HG02798 (cell line): ENCODE results near the gene MED14.
A peak's percentile ranks its signal among the peaks of the same experiment; 100 is the strongest.
"Not testable (repeated sequence)": the region's sequence is repeated elsewhere in the genome, so short reads cannot be mapped to it uniquely, and the experiment has no call there.

Experiments used
- ATAC-seq: cut with Tn5 transposase; IDR thresholded peaks from one replicate; pipeline ENCODE4 v1.9.1; 2021; ENCODE audit warnings: mild to moderate bottlenecking; ENCODE audit not compliant: unreplicated experiment, poor library complexity

MED14 gene

DNA sequence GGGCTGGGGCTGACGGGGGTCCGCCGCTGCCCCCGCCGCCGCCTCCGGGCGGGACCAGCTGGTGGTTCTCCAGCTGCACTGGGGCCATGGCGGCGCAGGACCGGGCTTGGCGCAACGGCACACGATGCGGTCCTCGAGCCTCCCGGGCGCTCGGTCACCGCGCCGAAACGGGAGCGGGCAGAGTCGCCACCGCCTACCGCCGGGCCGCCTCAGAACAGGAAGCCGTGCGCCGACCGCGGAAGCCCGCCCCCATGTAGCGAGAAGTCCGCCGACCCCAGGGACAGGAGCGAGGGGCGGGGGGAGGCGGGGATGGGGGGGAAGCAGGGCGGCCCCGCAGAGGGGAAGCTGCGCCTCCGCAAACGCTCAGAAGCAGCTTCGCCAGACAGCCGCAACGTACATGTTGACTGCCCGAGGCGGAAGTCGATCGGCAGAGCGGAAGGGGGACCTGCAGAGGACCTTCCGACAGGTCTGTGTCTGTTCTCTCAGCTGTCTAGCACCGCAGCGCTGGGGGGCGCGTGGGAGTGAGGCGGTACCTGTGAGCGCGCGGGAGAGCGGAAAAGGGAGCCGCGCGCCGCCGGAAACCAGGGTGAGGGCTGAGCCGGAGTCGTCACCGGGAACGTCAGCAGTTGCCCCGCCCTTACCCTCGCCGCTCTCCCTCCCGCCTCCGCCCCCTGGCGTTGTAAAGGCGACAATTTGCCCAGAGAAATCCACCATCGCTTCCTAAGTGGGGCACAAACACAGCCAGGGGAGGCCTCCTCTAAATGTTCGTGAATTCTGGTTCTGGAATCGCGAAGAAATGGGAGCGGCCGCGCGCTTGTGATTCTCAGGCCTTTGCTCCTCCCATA is at the start of gene MED14:
Gene MED14 (minus strand): TSS at position 218 of the 845 bp plus-strand sequence. CDS start 130 bp downstream, at position 88.
- peak; percentile 92 for ATAC-seq

DNA sequence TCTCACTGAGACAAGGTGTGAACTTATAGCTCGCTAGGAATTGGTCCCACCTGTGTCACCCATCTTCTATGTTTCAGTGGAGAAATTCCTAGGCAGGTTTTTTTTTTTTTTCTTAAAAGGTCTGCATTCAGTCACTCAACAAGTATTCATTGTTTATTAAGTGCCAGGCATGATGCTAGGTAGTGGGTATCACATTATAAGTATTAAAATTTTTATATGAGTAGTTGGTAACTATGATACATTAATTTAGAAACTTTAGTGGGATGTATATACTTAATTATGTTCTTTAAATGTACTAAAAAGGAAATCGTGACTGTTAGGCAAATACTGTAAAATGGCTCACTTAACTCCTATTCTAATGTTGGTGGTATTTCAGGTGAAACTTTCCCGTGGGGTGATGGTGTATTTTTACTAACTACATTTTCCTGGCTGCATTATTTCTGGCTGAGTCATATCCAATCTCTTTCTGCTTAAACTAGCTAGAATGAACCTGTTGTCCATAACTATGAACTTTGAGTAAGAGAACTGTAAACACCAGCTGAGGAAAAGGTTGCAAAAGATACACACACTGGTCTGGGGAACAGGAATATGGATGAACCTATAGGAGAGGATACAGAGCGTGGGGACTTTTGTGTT is 49.3 kb upstream of the MED14 start:
- ATAC-seq = no peak

DNA sequence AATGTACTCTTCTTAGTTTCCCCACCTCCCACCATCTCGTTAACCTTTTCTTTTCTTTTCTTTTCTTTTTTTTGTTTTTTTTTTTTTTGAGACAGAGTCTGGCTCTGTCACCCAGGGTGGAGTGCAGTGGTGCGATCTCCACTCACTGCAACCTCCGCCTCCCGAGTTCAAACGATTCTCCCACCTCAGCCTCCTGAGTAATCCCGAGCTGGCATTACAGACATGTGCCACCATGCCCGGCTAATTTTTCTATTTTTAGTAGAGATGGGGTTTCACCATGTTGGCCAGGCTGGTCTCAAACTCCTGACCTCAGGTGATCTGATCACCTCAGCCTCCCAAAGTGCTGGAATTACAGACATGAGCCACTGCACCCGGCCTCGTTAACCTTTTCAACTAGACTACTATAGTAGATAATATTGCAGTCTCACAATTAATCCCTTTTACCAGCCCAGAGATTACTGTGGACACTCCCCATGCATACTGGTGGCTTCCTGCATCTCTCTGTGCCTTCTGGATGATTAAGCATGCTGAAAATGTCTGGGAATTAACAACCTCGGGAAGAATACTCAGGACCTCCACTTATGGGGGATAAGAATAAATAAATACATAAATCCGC is 47.4 kb upstream of the MED14 start:
- not testable (repeated sequence) for ATAC-seq

DNA sequence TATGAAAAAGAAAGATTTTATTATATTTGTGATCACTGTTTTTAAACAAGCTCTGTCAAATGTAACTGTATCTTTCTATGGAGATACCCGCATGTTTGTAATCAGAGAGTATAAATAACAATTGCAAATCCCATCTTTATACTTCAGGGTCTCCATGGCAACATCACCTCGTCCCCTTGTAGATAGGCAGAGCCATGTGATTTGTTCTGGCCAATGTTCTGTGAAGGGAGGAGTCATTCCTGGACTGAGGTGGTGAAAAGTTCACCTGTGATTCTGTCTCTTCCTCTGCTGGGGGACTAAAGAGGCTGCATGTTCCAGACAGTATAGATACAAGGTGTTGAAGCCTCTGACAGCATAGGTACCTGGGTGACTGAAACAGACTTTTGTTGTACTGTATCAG is 45.6 kb upstream of the MED14 start:
- no peak for ATAC-seq

DNA sequence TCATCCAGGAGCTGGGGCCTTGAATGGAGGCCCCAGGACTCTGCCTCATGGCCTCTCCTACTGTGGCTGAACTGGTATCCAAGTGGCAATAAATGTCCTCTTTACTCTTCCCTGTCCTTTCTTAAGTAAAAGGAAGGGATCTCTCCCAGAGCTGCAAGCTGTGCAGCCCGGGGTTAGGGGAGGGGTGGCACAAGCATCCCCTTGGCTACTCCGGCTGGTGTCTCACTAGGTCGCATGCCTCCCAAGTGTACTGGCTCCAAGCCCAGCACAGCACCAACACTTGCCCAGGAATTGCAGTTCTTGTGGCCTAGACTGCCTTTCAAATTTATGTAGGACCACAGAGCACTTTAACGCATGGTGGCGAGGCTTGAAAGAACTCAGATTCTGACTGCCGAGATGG is 44.7 kb upstream of the MED14 start:
- ATAC-seq = no peak

DNA sequence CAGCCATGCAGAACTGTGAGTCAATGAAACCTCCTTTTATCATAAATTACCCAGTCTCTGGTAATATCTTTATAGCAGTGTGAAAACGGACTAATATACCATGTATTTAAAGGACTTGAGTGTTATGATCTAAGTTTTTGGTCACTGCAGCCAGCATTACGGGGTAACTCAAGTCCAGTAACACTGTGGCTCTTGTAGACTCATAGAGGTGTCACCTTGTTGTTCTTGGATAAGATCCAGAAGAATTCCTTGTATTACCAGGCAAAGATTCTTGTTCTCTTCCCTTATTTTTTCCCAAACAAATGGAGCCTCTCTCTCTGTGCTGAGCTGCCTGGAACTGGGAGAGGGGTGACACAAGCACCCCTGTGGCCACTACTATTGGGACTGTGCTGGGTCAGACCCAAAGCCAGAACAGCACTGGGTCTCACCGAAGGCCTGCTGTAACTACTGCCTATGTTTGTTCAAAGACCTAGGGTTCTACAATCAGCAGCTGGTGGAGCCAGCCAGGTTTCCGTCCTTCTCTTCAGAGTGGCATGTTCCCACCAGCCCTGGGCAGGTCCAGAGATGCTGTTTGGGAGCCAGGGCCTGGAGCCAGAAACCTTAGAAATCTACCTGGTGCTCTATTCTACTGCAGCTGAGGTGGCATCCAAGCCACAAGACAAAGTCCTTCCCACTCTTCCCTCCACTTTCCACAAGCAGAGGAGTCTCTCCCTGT is 43.7 kb upstream of the MED14 start:
- no peak for ATAC-seq

DNA sequence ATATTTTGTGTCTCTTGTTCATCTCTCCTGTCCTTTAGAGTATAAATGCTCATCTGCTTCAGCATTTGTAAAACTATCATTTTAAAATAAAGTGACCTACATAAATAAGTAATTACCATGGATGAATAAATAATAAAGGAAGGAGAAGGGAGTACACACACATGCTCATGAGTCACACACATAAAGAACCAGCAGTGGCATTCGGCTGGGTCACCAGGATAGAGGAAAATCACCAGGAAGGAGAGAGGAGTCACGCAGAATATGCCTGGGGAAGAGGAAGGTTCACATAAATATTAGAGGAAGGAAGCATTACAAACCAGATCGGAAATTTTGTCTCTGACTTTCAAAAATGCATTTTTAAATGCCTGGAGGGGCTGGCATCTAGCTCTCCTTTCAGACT is 38.5 kb upstream of the MED14 start:
- no peak for ATAC-seq

DNA sequence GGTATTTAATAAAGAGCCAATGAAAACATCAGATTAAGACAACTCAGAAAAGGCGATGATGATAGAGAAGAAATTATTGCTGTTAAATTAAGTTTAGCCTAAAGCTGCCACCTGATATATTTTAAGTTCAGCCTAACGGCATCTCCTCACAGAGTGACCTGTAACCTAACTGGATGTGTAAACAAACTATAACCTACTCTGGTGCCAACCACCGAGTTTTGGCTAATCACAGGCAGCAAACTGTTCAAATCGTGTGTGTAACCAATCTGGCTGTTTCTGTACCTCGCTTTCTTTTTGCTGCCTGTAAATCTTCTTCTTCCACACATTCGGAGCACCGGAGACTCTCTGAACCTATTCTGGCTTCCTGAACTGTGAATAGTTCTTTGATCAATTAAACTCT is 37.8 kb upstream of the MED14 start:
- no peak for ATAC-seq

DNA sequence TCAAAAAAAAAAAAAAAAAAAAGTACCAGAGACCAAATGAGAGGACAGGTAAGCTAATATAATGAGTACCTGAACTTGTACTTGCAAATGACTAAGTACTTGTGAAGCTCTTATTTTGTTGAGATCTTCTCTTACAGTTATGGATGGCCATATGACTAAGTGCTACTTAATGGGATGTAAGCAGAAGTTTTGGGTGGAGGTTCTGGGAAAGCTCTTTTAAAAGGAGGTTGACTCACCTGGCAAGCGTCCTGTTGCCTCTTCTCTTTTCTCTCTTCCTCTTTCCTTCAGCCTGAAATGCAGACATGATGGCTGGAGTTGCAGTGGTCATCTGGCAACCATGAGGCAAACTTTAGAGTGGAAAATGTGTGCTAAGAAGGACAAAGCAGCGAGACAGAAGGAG is 36.9 kb upstream of the MED14 start:
- no peak for ATAC-seq

DNA sequence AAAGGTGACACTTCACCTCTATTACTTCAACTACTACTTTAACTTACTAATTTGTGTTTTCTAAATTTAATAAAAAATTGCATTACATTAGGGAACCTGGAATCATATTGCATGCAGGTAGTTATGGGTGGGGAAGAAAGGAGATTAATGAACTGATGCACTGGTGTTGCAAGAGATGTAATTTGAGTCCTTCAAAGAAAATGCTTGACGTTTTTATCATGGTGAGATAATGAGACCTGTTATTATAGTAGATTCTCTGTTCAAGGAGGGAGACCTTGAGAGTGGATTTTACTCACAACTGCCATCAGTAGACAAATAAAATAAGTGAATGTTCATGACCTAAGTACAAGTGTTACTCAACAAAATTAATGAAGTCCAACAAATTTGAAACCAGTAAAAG is 26.4 kb upstream of the MED14 start:
- no peak for ATAC-seq

DNA sequence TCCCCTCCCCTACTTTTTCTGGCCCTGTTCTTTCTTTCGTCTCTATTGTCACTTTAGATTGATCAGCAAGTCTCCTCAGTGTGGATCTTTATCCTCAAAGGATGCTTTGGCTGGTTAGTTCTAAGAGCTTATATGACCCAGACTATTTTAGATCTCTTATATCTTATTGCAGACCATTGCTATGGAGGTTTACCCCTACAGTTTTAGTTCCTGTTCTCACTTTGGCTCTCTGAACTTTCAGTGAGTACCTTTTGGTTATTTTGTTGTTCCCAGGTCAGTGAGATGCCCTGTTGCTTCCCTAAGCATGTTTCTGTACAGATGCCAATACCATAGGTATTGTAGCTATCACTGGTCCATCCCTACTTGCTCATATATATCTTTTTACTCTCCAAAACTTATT is 24.0 kb upstream of the MED14 start:
- no peak for ATAC-seq

DNA sequence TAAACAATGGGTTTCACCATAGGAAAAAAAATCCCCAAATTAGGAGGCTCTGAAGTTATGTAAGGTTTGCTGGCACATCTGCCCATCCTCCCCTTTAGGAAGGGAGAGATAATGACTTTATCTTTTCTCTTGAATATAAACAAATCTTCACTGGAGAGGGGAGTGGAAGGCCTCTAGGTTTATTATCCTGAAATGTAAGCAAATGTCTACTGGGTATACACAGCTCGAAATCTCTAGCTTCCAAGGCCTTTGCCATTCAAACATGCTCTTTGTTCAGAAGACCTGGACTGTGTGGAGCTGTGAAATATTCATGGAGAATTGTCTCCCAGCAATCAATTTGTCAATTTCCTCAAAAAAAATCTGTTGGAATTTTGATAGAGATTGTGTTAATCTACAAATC is 21.7 kb upstream of the MED14 start:
- ATAC-seq = no peak

DNA sequence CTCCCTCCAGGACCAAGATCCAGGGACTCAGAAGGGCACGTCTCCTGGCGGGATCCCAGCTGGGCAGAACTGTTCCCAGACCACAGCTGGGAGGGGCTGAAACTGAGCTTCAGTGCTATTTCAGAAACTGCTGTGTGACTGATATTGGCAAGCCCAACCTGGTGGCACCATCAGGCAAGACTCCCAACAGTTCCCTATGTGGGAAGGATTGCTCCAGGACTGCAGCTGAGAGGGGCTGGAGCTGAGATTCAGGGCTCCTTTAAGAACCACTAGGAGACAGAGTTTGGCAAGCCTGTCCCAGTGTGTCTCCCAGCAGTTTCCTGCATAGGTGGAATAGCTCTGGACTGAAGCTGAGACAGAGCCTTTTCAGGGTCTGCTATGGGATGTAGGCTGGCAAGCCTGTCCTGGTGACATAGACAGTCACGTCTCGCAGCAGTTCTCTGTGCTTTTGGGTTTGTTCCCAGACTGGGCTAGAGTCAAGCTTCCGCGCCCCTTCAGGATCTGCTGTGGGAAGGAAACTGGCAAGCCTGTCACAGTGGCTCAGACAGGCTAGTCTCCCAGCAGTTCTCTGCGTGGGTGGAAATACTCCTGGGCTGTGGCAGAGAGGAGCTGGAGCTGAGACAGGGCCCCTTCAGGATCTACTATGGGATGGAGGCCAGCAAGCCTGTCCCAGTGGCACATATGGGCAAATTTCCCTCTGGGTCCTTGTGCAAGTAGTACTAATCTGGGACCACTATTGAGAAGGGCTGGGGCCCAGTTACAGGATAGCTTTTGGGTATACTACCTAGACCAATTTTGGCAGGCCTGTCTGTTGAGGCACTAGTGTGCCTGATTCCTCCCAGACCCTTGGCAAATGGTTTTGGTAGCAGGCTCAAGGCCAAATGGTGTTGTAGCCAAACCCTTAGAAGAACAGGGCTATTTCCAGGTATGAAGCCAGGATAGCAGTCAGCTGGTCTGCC is 20.2 kb upstream of the MED14 start:
- no peak for ATAC-seq

DNA sequence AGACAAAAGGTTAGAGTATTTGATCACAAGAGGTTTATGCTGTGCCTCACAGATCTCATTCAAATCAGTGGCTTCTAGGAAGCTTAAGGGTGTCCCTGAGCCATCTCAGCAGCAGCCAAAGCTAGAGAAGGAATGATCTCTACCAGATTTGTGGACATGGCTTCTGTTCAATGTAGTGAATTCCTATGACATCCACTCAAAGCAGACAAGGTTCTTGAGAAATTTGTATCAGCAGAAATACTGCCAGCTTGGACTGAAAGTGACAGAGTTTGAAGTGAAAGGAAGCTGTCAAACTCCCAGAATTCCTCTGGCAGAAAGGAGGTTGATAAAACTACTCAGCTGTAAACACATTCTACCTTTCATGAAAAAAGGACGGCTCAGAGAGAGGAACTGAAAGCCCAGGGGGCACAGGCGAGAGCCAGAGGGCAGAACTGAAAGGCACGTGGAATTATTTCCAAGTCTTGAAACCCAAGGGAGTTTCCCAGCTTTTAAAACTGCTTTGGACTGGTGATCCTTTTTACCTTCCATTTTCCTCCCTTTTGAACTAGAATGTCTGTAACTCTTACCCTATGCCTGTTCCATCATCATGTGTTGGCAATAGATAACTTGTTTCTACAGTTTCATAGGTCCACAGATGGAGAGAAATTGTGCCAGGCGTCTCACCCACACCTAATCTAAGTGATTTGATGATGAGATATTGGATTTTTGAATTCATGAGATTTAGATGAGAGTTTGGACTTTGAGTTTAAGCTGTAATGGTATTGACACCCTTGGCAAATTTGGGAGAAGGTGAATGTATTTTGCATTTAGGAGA is 14.5 kb upstream of the MED14 start:
- ATAC-seq = no peak

DNA sequence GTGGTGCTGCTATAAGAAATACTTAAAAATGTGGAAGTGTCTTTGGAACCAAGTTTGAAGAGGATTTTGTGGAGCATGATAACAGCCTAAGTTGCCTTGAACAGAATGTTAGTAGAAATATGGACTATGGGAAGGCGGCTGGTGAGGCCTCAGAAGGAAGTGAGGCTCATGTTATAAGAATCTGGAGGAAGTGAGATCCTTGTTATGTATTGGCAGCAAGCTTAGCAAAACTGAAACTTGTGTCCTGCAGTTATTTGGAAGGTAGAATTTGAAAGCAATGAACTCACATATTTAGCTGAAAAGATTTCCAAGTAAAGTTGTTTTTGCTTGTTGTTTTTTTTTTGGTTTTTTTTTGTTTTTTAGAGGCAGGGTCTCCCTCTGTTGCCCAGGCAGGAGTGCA is 13.6 kb upstream of the MED14 start:
- ATAC-seq = no peak

DNA sequence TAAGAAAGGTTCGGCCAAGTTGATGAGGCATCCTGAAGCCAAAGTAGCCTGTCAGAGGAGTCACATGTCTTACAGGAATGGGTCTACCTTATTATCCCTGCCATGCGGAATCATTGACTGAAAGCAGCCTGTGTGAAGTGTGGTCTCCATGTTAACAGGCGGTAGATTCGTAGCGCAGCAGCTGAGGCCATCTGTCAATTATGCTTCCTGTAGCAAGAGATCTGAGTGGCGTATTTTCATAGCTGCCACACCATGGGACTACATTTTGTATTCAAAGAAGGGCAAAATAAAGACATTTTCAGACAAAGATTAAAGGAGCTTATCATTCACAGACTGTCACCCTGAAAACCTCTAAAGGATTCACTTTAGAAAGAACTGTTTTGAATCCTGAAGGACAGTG is 11.2 kb upstream of the MED14 start:
- ATAC-seq = no peak

DNA sequence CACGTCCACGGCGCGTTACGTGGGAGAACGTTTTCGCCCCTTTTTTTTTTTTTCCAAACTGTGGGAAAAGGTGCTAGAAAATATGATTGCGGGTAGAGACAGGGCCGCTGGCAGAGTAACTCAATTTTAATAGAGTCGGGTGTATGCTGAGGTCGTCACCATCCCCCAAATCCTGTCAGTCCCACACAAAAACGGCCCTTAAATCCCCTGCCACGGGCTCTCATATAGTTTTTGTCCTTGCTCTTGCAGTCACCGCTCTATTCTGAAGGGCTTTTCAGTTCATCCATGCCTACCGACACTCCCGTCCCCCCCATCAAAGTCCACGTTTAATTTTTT is 796 bp upstream of the MED14 start:
- peak; percentile 1 for ATAC-seq

DNA sequence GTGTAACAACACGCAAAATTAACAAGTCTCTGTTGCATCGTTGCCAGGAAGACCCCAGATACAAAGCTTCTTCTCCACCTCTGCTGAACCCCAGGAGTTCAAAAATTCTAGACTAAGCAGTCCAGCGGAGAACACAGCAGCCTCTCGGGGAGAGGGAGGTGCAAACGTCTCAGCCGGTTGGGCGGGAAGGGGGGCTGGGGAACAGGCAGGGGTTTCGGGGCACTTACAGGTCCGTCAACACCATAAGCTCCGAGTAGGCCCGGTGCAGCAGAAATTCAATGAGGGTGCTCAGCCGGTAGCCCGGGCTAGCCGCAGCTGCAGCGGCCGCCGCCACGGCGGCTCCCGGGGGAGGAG is 394 bp downstream of the MED14 start:
- ATAC-seq = no peak

DNA sequence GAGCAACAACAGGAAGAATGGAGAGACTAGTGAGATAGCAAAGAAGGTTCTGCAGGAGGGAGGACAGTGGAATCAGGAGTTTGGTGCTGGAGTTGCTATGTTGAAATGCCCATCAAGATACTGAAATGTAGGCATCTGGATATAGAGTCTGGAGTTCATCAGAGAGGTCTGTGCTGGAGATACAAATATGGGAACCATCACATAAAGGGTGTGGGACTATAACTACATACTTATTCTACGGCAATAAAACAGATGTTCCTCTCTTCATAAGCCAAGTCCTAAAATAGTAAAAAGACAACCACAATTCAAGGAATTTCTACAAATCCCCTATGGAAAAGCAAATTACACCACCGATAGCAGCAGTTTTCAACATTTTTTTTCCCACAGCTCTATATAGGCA is 1.6 kb downstream of the MED14 start:
- no peak for ATAC-seq
